Lung (tissue), 12 donors: Measurements from ENCODE around the gene IGSF21. TPM values are rescaled to one million over a fixed set of nuclear protein-coding genes. Genes with fewer than 3 reads are reported as not detected.

Experiments
- ATAC-seq: fragments of 200-7000 bp; cut with Tn5 transposase; one replicate; pipeline ENCODE4 v1.9.1; 2020; ENCODE audit warnings: moderate number of reproducible peaks; ENCODE audit not compliant: insufficient read depth, low FRiP score
- DNase-seq, 3 donors: peaks; one replicate each; pipeline ENCODE4 v3.0.0-alpha.2; 2013 to 2017
- H3K27ac ChIP-seq, 2 donors: one replicate each; pipeline ENCODE4 v1.5.1; 2013; ENCODE audit warnings: mild to moderate bottlenecking in 2 of 2, moderate library complexity in 2 of 2, control low read depth in 1 of 2, inconsistent platforms in 1 of 2, low read depth in 1 of 2, low read length in 1 of 2
- H3K27me3 ChIP-seq, 3 donors: one replicate each; pipeline ENCODE4 v1.5.1; 2013; ENCODE audit warnings: low read length in 2 of 3; ENCODE audit not compliant: control insufficient read depth in 3 of 3, insufficient read depth in 3 of 3
- H3K36me3 ChIP-seq, 4 donors: one replicate each; pipeline ENCODE4 v1.5.1; 2013; ENCODE audit warnings: low read length in 4 of 4, mild to moderate bottlenecking in 1 of 4, moderate library complexity in 1 of 4; ENCODE audit not compliant: control insufficient read depth in 4 of 4, insufficient read depth in 4 of 4
- H3K4me1 ChIP-seq, 5 donors: one replicate each; pipeline ENCODE4 v1.5.1; 2013; ENCODE audit warnings: low read length in 5 of 5, mild to moderate bottlenecking in 2 of 5, moderate library complexity in 1 of 5; ENCODE audit not compliant: control insufficient read depth in 5 of 5, insufficient read depth in 5 of 5
- H3K4me3 ChIP-seq: one replicate; pipeline ENCODE4 v1.5.1; 2013; ENCODE audit warnings: mild to moderate bottlenecking, control low read depth, moderate library complexity
- H3K9ac ChIP-seq, 2 donors: one replicate each; pipeline ENCODE4 v1.5.1; 2013; ENCODE audit warnings: low read length in 2 of 2, control low read depth in 1 of 2; ENCODE audit not compliant: insufficient read depth in 1 of 2
- H3K9me3 ChIP-seq, 4 donors: one replicate each; pipeline ENCODE4 v1.5.1; 2013; ENCODE audit warnings: low read length in 3 of 4, mild to moderate bottlenecking in 1 of 4, moderate library complexity in 1 of 4; ENCODE audit not compliant: control insufficient read depth in 4 of 4, insufficient read depth in 3 of 4
- WGBS, 2 donors: extraction: QIAGEN DNeasy Blood & Tissue Kit; methylation state at CpG; one replicate each; pipeline ENCODE4 v1.1.7; 2013; 5-methylcytosine and 5-hydroxymethylcytosine counted together
- polyA plus RNA-seq, 2 donors: library from polyadenylated mRNA; stranded (reverse); fragments of 200-250 nt; gene quantifications; one replicate each; pipeline ENCODE4 v1.2.1, GENCODE V29; 2013
- total RNA-seq, 2 donors: library from RNA; depleted of rRNA in 1 of 2; stranded (reverse); fragments of >200 nt in 1 of 2; gene quantifications; one replicate each; pipeline ENCODE4 v1.2.1, GENCODE V29; 2014 to 2021
- TF ChIP-seq, protein P1 (sequence below): IDR thresholded peaks from 2 replicates; pipeline ENCODE4 v1.5.1; 2012; ENCODE audit warnings: mild to moderate bottlenecking; ENCODE audit errors: control extremely low read depth, extremely low read depth
- donor health status: control.
- donor health status: control.
- donor health status: Bipolar disorder and iron deficiency.
- donor health status: healthy.
- donor health status: DM: yes; HTN: yes; CAD: no.

The IGSF21 gene
- total and polyA plus RNA-seq, 4 donors, result 0.18 to 2.6 (median 0.62) TPM

DNA sequence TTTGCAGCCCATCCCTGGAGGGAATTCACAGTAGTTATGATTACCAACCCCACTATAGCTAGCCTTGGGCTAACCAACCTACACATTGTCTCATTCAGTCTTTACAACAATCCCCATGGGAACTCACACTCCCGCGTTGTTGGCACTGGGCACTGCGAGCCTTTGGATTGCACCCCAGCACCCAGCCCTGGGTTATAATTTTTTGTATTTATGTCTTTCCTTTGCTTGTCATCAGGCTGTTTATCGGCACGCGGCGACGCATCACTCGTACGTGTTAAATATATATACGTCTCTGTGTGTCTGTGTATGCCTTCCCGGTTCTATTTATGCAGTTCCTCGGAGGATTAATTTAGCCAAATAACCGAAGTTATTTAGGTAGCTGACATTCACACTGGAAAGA lies 47.2 kb upstream of the IGSF21 start:
- Histone ChIP-seq H3K4me3 (no peak overlapping the region), H3K9me3 (peaks cover 0 to 8% (median 0%) of the 10 kb centered on the region in 4 donors), H3K9ac (no peak overlapping the region), H3K4me1 (no peaks in the 10 kb centered on the region), H3K27ac (no peak overlapping the region), H3K36me3 (no peaks in the 10 kb centered on the region), H3K27me3 (peaks cover 0 to 4% (median 0%) of the 10 kb centered on the region in 3 donors)
- TF ChIP-seq, protein P1, sequence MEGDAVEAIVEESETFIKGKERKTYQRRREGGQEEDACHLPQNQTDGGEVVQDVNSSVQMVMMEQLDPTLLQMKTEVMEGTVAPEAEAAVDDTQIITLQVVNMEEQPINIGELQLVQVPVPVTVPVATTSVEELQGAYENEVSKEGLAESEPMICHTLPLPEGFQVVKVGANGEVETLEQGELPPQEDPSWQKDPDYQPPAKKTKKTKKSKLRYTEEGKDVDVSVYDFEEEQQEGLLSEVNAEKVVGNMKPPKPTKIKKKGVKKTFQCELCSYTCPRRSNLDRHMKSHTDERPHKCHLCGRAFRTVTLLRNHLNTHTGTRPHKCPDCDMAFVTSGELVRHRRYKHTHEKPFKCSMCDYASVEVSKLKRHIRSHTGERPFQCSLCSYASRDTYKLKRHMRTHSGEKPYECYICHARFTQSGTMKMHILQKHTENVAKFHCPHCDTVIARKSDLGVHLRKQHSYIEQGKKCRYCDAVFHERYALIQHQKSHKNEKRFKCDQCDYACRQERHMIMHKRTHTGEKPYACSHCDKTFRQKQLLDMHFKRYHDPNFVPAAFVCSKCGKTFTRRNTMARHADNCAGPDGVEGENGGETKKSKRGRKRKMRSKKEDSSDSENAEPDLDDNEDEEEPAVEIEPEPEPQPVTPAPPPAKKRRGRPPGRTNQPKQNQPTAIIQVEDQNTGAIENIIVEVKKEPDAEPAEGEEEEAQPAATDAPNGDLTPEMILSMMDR, result no peak
- DNase-seq, result no peak
- ATAC-seq, result no peak
- 92 to 96% methylated on average over 14 of the region's 14 CpGs for WGBS, 2 donors

GRCh38 chr1:18062185-18062584 lies 45.4 kb upstream of the IGSF21 start:
- WGBS, 2 donors, result 53 to 57% methylated on average over 3 of the region's 3 CpGs
- no peaks in the 10 kb centered on the region for H3K4me1 ChIP-seq
- H3K9me3 ChIP-seq, result peaks cover 0 to 8% (median 0%) of the 10 kb centered on the region in 4 donors
- H3K27me3 ChIP-seq, result peaks cover 0 to 2% (median 0%) of the 10 kb centered on the region in 3 donors
- TF ChIP-seq, protein P1, result no peak
- peak in 1 of 3 donors; percentile 0 for DNase-seq
- no peaks in the 10 kb centered on the region for H3K36me3 ChIP-seq
- no peak overlapping the region for H3K4me3 ChIP-seq
- no peak for ATAC-seq
- H3K9ac ChIP-seq, result no peak overlapping the region
- no peak overlapping the region for H3K27ac ChIP-seq

GRCh38 chr1:18064534-18064933 lies 43.1 kb upstream of the IGSF21 start:
- Histone ChIP-seq H3K36me3 (no peaks in the 10 kb centered on the region), H3K9ac (no peak overlapping the region), H3K27ac (no peak overlapping the region), H3K4me1 (no peaks in the 10 kb centered on the region), H3K9me3 (peaks cover 0 to 5% (median 0%) of the 10 kb centered on the region in 4 donors), H3K27me3 (peaks cover 0 to 9% (median 0%) of the 10 kb centered on the region in 3 donors), H3K4me3 (no peak overlapping the region)
- TF ChIP-seq, protein P1, result no peak
- 22 to 25% methylated on average over 7 of the region's 7 CpGs for WGBS, 2 donors
- no peak for DNase-seq
- ATAC-seq, result no peak

GRCh38 chr1:18066576-18066975 lies 41.0 kb upstream of the IGSF21 start:
- peaks cover 0 to 5% (median 0%) of the 10 kb centered on the region in 4 donors for H3K9me3 ChIP-seq
- DNase-seq (no peak), ATAC-seq (no peak)
- TF ChIP-seq, protein P1, result no peak
- H3K9ac ChIP-seq, result no peak overlapping the region
- H3K27me3 ChIP-seq, result peaks cover 0 to 11% (median 0%) of the 10 kb centered on the region in 3 donors
- 66 to 70% methylated on average over 5 of the region's 5 CpGs for WGBS, 2 donors
- H3K36me3 ChIP-seq, result no peaks in the 10 kb centered on the region
- no peak overlapping the region for H3K27ac ChIP-seq
- H3K4me3 ChIP-seq, result no peak overlapping the region
- no peaks in the 10 kb centered on the region for H3K4me1 ChIP-seq
